HT-29 (cell line): Measurements from ENCODE around the gene RALA. TPM values are rescaled to one million over a fixed set of nuclear protein-coding genes. Genes with fewer than 3 reads are reported as not detected.
"Not testable (repeated sequence)": the region's sequence is repeated elsewhere in the genome, so short reads cannot be mapped to it uniquely, and the experiment has no call there.

Source experiments
- DNase-seq: peaks from one replicate; pipeline ENCODE4 v3.0.0-alpha.2; 2015; ENCODE audit warnings: low spot score
- total RNA-seq: library from RNA; depleted of rRNA; stranded (reverse); fragments of >200 nt; shearing (Covaris generic); gene quantifications from 2 replicates; pipeline ENCODE4 v1.2.3, GENCODE V29; 2014

The RALA gene
- total RNA-seq, 1 experiment from 2014 or later, result 5.7 TPM

GRCh38 chr7:39645482-39646407 lies 22.4 kb downstream of the RALA start:
- no peak for DNase-seq

DNA sequence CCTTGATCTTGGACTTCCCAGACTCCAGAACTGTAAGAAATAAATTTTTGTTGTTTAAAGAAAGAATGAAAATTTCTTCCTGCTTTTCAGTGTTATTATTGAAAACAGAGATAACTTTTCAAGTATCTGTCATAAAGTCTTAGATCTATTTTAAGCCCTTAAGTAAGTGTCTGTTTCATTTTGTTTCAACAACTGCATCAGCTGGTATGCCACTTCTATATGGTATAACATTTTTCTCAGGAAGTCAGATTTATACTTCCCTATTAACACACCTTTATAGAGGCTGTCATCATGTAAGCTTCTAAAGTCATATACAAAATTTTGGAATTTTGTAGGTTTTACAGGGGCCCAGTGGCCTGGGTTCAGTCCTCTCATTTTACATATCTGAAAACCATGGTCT lies 24.4 kb downstream of the RALA start:
- DNase-seq, result no peak

DNA sequence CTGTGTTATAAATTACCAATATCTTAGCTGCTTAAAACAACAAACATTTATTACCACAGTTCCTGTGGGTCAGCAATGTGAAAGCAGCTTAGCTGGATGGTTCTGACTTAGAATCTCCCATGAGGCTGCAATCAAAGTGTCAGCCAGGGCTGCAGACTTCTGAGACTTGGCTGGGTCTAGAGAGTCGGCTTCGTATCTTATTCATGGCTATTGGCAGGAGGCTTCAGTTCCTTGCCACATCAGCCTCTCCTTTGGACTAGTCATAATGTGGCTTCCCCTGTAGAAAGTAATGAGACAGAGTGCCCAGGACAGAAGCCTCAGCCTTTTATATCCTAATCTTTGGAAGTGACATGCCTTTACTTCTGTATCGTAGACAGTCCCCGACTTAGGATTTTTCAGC lies 27.3 kb downstream of the RALA start:
- no peak for DNase-seq

DNA sequence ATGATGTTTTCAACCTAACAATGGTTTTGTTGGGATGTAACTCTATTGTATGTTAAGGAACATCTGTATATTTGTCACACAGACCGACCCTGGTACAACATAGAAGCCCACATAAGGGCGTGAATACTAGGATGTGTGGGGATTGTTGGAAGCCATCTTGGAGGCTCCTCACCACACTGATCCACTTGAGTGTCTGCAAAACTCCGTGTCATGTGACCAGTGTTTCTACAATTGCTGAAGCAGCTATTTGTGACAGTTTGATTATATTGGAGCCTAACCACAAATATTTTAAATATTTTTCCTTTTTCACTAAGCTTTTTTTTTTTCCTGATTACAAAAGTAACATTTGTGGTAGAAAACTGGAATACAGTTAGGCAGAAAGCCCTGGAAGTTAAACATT lies 27.9 kb downstream of the RALA start:
- DNase-seq, result no peak

DNA sequence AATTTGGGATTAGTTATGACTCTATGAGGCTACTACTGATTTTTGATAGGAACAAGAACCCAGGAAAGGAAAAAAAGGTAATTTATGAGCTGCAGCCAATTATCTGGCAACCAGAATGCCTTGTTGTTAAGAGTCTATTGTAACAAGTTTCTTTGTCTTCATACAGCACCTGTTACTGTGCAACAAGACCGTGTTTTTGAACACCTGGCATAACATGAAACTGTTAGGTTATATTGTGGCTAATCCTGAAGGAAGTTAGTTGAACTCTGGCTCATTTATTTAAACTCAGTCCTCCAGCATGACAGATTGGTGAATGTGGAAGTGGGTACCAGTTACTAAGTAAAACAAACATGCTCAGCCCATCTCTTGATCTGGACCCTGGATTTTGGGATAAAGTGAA lies 33.0 kb downstream of the RALA start:
- no peak for DNase-seq

GRCh38 chr7:39659356-39660013 lies 36.1 kb downstream of the RALA start:
- no peak for DNase-seq

DNA sequence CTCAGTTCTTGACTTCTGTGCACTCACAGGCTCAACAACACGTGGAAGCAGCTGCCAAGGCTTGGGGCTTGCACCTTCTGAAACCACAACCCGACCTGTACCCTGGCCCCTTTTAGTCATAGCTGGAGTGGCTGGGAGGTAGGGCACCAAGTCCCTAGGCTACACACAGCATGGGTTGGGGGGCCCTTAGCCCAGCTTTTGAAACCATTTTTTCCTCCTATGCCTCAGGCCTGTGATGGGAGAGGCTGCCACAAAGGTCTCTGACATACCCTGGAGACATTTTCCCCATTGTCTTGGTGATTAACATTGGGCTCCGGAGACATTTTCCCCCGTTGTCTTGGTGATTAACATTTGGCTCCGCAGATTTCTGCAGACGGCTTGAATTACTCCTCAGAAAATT lies 38.6 kb downstream of the RALA start:
- DNase-seq, result no peak

DNA sequence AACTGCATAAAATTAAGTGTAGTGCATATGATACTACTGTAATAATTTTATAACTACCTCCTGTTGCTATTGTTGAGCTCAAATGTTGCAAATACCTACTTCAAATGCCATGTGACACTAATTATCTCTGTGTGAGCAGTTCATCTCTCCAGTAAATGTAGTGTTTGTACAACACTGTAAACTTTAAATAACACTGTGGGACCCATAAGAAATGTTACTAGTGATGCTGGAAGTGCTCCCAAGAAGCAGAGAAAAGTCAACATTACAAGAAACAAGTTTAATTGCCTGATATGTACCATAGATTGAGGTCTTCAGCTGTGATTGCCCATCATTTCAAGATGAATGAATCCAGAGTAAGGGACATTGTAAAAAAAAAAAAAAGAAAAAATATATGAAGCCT lies 39.9 kb downstream of the RALA start:
- no peak for DNase-seq

DNA sequence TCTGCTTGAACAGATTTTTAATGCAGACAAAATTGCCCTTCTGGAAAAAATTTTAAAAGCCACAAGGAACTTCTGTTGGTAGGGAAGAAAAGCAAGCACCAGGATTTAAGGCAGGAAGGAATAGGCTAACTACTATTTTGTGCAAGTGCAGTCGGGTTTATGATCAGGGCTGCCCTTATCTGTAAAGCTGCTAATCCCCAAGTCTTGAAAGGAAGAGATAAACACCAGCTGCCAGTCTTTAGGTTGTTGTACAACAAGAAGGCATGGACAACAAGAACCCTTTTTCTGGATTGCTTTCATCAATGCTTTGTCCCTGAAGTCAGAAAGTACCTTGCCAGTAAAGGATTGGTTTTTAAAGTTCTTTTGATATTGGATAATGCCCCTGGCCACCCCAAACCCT lies 40.7 kb downstream of the RALA start:
- DNase-seq, result no peak

DNA sequence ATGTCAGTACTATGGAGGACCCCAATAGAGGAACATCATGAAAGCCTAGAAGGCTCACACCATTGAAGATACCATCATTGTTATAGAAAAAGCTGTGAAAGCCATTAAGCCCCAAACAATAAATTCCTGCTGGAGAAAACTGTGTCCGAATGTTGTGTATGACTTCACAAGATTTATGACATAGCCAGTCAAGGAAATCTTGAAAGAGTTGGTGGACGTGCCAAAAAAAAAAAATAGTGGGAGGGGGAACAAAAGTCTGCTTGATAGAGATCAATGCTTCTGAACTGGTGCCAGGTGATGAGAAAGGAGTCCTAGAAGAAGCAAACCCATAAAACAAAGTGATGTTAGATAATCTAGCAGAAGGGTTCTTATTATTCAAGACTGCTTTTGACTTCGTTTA lies 41.2 kb downstream of the RALA start:
- no peak for DNase-seq

- no peak for DNase-seq
Observed at GRCh38 chr7:39666562-39666961, 43.2 kb downstream of the RALA start.

- no peak for DNase-seq
Observed at GRCh38 chr7:39667341-39667923, 44.1 kb downstream of the RALA start.

DNA sequence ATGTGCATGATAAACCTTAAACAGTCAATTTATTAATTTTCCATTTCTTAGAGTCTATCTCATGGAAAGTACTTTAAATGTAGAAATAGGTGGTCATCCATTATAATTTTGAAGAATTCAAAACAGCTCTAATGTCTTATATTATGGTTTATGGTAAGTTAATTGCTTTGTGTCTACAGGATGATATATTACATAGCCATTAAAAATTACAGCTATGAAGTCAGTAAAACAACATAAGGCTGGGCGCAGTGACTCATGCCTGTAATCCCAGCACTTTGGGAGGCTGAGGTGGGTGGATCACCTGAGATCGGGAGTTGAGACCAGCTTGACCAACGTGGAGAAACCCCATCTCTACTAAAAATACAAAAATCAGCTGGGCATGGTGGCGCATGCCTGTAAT lies 44.9 kb downstream of the RALA start:
- not testable (repeated sequence) for DNase-seq

DNA sequence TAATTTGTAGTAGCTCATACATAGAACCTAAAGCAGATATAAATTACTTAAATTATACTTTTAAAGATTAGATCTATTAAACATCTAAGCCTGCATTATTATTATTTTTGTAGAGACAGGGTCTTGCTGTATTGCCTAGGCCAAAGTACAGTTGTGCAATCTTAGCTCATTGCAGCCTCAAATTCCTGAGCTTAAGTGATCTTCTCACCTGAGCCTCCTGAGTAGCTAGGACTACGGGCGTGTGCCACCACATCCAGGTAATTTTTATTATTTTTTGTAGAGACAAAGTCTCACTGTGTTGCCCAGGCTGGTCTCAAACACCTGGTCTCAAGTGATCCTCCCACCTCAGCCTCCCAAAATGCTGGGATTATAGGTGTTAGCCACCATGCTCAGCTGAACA lies 46.7 kb downstream of the RALA start:
- no peak for DNase-seq

DNA sequence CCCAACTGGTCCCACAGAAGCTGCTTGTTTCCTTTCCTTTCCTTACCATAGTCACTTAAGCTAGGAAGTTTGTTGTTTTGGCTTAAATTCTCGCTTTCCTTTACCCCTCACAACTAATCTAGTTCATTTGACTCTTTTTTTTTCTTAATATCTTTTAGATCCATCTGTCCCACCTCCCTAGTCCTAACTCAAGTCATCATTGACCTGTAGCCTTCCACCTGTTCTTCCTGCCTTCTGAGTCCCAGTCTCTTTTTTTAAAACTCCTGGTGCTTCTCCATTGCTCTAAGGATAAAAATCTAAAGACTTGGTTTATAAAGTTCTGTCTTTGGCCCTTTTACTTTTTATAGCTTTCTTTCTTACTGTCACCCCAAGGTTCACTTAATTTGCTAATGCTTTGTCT lies 47.6 kb downstream of the RALA start:
- no peak for DNase-seq

GRCh38 chr7:39672176-39672575 lies 48.8 kb downstream of the RALA start:
- DNase-seq, result no peak

GRCh38 chr7:39673868-39674267 lies 50.5 kb downstream of the RALA start:
- DNase-seq, result no peak

GRCh38 chr7:39674406-39674805 lies 51.0 kb downstream of the RALA start:
- DNase-seq, result no peak

DNA sequence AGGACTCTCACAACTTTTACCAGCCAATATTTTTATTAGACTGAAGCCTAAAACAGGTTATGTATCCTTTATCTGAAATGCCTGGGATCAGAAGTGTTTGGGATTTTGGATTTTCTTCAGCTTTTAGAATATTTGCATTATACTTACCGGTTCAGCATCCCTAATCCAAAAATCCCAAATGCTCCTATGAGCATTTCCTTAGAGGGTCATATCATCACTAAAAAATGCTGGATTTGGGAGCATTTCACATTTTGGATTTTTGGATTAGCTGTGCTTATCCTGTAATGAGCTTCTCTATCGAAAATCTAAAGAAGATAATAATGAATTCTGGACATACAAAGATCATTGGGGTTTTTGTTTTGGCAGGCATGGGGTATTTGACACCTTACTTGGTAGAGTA lies 53.0 kb downstream of the RALA start:
- DNase-seq, result no peak

- DNase-seq, result no peak
Observed at GRCh38 chr7:39678930-39679709, 55.7 kb downstream of the RALA start.

DNA sequence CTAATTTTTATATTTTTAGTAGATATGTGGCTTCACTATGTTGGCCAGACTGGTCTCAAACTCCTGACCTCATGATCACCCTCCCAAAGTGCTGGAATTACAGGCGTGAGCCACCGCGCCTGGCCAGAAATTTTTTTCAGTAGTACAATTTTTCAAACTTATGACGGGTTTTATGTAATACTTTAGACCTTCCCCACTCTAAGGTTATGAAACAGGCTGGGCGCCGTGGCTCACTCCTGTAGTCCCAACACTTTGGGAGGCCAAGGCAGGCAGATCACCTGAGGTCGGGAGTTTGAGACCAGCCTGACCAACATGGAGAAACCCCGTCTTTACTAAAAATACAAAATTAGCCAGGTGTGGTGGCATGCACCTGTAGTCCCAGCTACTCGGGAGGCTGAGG lies 56.5 kb downstream of the RALA start:
- DNase-seq, result not testable (repeated sequence)

GRCh38 chr7:39681887-39682441 lies 58.6 kb downstream of the RALA start:
- DNase-seq, result no peak
